Osteocyte (in vitro differentiated cells): ENCODE measurements around the gene STX3. TPM values are rescaled to one million over a fixed set of nuclear protein-coding genes. Genes with fewer than 3 reads are reported as not detected.

Experiments used
- DNase-seq: peaks from one replicate; pipeline ENCODE4 v3.0.0; 2021; ENCODE audit warnings: mixed read lengths; ENCODE audit not compliant: unreplicated experiment; ENCODE audit errors: extremely low spot score
- H3K27ac Mint-ChIP-seq: one replicate; pipeline ENCODE4 v1.8.0; 2021; ENCODE audit warnings: mild to moderate bottlenecking, mixed read lengths; ENCODE audit not compliant: unreplicated experiment
- H3K27me3 Mint-ChIP-seq: one replicate; pipeline ENCODE4 v1.8.0; 2021; ENCODE audit warnings: mixed read lengths; ENCODE audit not compliant: unreplicated experiment
- H3K36me3 Mint-ChIP-seq: one replicate; pipeline ENCODE4 v1.8.0; 2021; ENCODE audit warnings: mixed read lengths; ENCODE audit not compliant: unreplicated experiment
- H3K4me1 Mint-ChIP-seq: one replicate; pipeline ENCODE4 v1.8.0; 2021; ENCODE audit warnings: mixed read lengths; ENCODE audit not compliant: unreplicated experiment
- H3K4me3 Mint-ChIP-seq: one replicate; pipeline ENCODE4 v1.8.0; 2021; ENCODE audit warnings: mild to moderate bottlenecking, moderate library complexity, mixed read lengths; ENCODE audit not compliant: unreplicated experiment
- H3K9me3 Mint-ChIP-seq: one replicate; pipeline ENCODE4 v1.8.0; 2021; ENCODE audit warnings: mixed read lengths; ENCODE audit not compliant: unreplicated experiment
- total RNA-seq: library from RNA; stranded (reverse); gene quantifications from 2 replicates; pipeline ENCODE4 v1.2.1, GENCODE V29; 2021
- TF ChIP-seq, protein P1 (sequence below): fragments of 200-600 bp; sonication (generic); IDR thresholded peaks from 2 replicates; pipeline ENCODE4 v1.5.0; 2021; ENCODE audit warnings: antibody characterized with exemption, mild to moderate bottlenecking, moderate library complexity

STX3 gene
- total RNA-seq, 1 donor from 2014 or later, result 17.8 TPM

DNA sequence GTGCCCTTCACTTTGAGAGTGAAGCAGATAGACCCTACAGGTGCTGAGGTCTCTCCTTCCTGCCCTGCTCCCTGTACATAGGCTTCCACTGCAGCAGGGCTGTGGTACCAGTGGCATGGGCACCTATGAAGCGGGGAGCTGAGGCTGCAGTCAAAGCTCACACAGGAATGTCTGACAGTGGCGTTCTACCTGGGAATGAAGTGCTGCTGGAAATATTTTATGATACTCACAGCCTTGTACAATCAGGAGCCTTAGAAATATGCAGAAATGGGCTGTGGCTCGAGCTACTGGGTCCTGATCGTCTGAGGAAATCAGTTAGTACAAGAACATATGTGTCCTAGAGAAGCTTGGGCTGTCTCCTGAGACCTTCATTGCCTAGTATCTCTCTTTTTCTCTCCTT, 30.6 kb downstream of the STX3 start:
- H3K27ac Mint-ChIP-seq, result no peak overlapping the region

DNA sequence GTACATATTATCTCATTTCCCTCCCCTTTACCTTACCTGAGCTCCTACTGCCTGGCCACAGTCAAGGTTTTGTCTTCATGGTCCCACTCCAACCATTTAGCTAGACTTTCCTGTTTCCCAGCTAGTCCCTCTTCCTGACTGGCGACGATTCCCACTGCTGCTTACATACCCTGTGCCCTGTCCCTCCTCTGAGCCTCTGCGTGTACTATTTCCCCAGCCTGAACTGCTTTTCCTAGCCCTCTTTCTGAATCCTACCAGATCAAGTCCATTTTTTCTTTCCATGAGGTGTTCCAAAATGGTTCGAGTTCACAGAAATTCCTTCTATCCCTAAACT, 32.0 kb downstream of the STX3 start:
- TF ChIP-seq, protein P1, sequence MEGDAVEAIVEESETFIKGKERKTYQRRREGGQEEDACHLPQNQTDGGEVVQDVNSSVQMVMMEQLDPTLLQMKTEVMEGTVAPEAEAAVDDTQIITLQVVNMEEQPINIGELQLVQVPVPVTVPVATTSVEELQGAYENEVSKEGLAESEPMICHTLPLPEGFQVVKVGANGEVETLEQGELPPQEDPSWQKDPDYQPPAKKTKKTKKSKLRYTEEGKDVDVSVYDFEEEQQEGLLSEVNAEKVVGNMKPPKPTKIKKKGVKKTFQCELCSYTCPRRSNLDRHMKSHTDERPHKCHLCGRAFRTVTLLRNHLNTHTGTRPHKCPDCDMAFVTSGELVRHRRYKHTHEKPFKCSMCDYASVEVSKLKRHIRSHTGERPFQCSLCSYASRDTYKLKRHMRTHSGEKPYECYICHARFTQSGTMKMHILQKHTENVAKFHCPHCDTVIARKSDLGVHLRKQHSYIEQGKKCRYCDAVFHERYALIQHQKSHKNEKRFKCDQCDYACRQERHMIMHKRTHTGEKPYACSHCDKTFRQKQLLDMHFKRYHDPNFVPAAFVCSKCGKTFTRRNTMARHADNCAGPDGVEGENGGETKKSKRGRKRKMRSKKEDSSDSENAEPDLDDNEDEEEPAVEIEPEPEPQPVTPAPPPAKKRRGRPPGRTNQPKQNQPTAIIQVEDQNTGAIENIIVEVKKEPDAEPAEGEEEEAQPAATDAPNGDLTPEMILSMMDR, result no peak
- Mint-ChIP-seq H3K4me3 (no peak overlapping the region), H3K27me3 (no peaks in the 10 kb centered on the region), H3K9me3 (peaks cover 5% of the 10 kb centered on the region), H3K36me3 (peaks cover 24% of the 10 kb centered on the region), H3K4me1 (peaks cover 20% of the 10 kb centered on the region), H3K27ac (peak overlapping the region; percentile 78)
- DNase-seq, result no peak

More for the DNA sequence above, 30.6 kb downstream of the STX3 start:
- H3K36me3 Mint-ChIP-seq, result peaks cover 19% of the 10 kb centered on the region
- H3K27me3 Mint-ChIP-seq, result no peaks in the 10 kb centered on the region
- peaks cover 5% of the 10 kb centered on the region for H3K9me3 Mint-ChIP-seq
- TF ChIP-seq, protein P1, result no peak
- H3K4me3 Mint-ChIP-seq, result no peak overlapping the region
- DNase-seq, result no peak
- H3K4me1 Mint-ChIP-seq, result peaks cover 20% of the 10 kb centered on the region

DNA sequence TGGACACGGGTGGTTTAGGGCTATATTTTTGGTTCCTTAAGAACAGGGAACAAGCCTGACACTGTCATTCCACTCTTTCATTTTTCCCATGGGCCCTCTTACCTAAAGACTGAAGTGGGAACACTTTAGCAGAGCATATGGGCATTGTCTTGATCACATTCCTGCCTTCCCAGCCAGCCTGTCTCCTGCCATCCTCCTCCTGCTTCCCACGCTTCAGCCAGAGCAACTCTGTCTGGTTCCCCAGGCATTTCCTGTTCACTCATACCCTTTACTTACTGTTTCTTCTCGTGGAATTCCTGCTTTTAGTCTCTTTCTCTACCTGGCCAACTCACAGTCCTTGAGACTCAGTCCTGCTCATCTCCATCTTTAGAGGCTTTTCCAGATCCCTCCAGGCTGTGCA, 32.6 kb downstream of the STX3 start:
- peak overlapping the region; percentile 78 for H3K27ac Mint-ChIP-seq
- no peak for DNase-seq
- peaks cover 20% of the 10 kb centered on the region for H3K4me1 Mint-ChIP-seq

DNA sequence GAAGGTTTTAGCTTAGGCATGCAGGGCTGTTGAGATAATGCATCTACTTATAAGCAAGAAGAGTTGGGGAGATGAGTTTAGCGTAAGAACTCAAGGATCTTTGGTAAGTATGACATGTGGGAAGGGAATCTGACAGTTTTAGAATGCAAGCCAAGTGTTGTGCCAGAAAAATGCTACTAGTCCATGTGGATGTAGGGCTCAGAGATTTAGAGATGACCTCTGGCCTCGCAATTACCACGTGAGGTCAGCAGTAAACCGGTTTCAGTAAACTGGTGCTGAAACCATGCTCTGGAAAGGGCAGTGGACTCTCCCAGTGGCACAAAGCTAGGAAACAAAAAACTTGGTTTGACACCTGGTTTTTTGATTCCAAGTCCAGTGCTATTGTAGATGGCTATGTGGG, 36.5 kb downstream of the STX3 start:
- DNase-seq, result no peak
- peaks cover 41% of the 10 kb centered on the region for H3K36me3 Mint-ChIP-seq
- no peak overlapping the region for H3K4me3 Mint-ChIP-seq
- H3K27ac Mint-ChIP-seq, result no peak overlapping the region
- TF ChIP-seq, protein P1, result no peak
- H3K9me3 Mint-ChIP-seq, result no peaks in the 10 kb centered on the region
- no peaks in the 10 kb centered on the region for H3K27me3 Mint-ChIP-seq
- H3K4me1 Mint-ChIP-seq, result peaks cover 17% of the 10 kb centered on the region

More for the DNA sequence above, 32.6 kb downstream of the STX3 start:
- Mint-ChIP-seq H3K4me3 (no peak overlapping the region), H3K27me3 (no peaks in the 10 kb centered on the region), H3K9me3 (peaks cover 5% of the 10 kb centered on the region), H3K36me3 (peaks cover 28% of the 10 kb centered on the region)
- TF ChIP-seq, protein P1, result no peak

DNA sequence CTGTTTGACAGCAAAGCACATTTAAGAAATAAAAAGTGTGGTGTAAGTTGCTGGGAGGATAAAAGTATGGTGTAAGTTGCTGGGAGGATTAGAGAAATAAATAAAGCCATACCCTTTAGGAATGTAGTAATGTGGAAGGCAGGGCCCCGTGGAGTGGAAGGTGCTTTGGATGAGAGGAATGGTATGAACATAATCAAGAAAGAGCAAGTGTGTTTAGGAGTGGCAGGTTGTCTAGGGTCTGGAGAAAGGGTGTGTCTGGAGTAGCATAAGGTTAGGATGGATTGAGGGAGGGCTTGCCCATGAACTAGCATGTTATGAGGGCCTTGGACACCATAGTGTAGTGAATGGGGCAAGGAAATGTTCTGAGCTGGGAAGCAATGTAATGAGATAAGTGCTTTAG, 37.3 kb downstream of the STX3 start:
- no peak overlapping the region for H3K4me3 Mint-ChIP-seq
- no peak overlapping the region for H3K27ac Mint-ChIP-seq
- no peaks in the 10 kb centered on the region for H3K27me3 Mint-ChIP-seq
- peaks cover 45% of the 10 kb centered on the region for H3K36me3 Mint-ChIP-seq
- no peaks in the 10 kb centered on the region for H3K9me3 Mint-ChIP-seq
- TF ChIP-seq, protein P1, result no peak
- no peak for DNase-seq
- peaks cover 9% of the 10 kb centered on the region for H3K4me1 Mint-ChIP-seq
